Adipocyte (in vitro differentiated cells): ENCODE measurements around the gene KCNK16.

Source experiments
- DNase-seq: peaks from one replicate; pipeline ENCODE4 v3.0.0-alpha.2; 2015; ENCODE audit warnings: low read depth
- H3K27me3 ChIP-seq: replicated peaks from 2 replicates; pipeline ENCODE4 v1.7.0; 2013; ENCODE audit warnings: mild to moderate bottlenecking, low read length, moderate library complexity; ENCODE audit not compliant: control insufficient read depth, insufficient read depth
- H3K36me3 ChIP-seq: 2 replicates; pipeline ENCODE4 v1.7.0; 2013; ENCODE audit warnings: low read length, mild to moderate bottlenecking, moderate library complexity; ENCODE audit not compliant: control insufficient read depth, insufficient read depth, severe bottlenecking
- H3K4me1 ChIP-seq: 2 replicates; pipeline ENCODE4 v1.7.0; 2013; ENCODE audit warnings: mild to moderate bottlenecking, low read length, moderate library complexity; ENCODE audit not compliant: control insufficient read depth, insufficient read depth
- H3K4me3 ChIP-seq: 2 replicates; pipeline ENCODE4 v1.7.0; 2013; ENCODE audit warnings: mild to moderate bottlenecking, low read length, moderate library complexity
- H3K9ac ChIP-seq: 2 replicates; pipeline ENCODE4 v1.7.0; 2013; ENCODE audit warnings: mild to moderate bottlenecking, low read length, moderate library complexity
- H3K9me3 ChIP-seq: 2 replicates; pipeline ENCODE4 v1.7.0; 2013; ENCODE audit warnings: mild to moderate bottlenecking, low read length, moderate library complexity; ENCODE audit not compliant: control insufficient read depth

The KCNK16 gene

DNA sequence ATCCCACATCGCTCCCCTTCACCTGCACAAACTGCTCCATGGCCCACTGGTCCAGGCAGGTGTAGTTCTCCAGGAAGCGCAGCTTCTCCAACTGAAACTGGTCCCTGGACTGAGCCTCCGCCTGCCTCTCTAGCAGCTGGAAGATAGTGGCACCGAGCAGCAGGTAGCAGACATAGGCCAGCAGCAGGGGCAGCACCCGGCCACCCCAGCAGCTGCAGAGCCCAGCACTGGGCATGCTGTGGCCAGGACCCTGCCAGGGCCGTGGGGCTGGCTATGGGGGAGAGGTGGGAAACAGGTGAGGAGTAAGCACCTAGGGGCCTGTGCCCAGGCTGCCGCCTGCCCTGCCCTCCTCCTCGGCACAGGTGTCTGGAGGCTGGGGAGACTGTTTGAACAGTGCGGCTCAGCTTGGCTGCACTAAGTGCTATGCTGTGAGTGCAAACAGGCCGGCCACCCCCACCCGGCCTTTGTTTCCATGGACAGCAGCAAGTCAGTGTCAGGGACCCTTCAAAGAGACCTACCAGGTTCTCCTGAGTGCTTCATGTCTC lies at the start of gene KCNK16:
KCNK16 (minus strand) TSS at position 397 of the 545 bp plus-strand sequence; CDS start at position 235, 162 bp downstream.
- DNase-seq = no peak
- Histone ChIP-seq H3K36me3 (no peaks in the 10 kb centered on the region), H3K27me3 (peaks cover 68% of the 10 kb centered on the region)

DNA sequence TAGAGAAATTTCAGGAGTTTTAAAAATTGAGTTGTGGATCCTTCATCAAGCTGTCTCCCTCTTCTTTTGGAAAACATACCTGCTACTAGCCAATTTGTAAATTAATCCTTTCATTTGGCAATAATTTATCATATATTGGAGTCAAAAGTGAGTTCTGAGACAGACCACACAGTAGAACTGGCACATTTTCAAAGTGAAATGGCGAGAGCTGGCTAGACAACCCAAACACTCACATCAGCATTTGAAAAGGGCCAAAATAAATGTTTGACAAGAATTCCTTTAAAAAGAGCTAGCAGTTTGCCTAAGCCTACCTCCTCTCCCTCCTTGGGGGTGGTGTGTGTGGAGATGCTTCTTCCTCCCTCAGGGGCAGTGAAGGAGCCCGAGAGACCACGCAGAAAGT lies 47.9 kb upstream of the KCNK16 start:
- Histone ChIP-seq H3K4me1 (peaks cover 44% of the 10 kb centered on the region), H3K27me3 (no peaks in the 10 kb centered on the region), H3K9ac (no peak overlapping the region), H3K4me3 (no peak overlapping the region), H3K36me3 (no peaks in the 10 kb centered on the region), H3K9me3 (no peaks in the 10 kb centered on the region)
- DNase-seq = no peak

More for the DNA sequence above, at the start of gene KCNK16:
- peaks cover 3% of the 10 kb centered on the region for H3K9me3 ChIP-seq
- no peak within 1 kb of the TSS for H3K9ac ChIP-seq
- H3K4me1 ChIP-seq = no peaks in the 10 kb centered on the region
- no peak within 1 kb of the TSS for H3K4me3 ChIP-seq

- no peaks in the 10 kb centered on the region for H3K9me3 ChIP-seq
- no peak for DNase-seq
- no peak overlapping the region for H3K9ac ChIP-seq
- H3K4me3 ChIP-seq = no peak overlapping the region
- H3K27me3 ChIP-seq = no peaks in the 10 kb centered on the region
- H3K36me3 ChIP-seq = no peaks in the 10 kb centered on the region
- H3K4me1 ChIP-seq = peaks cover 46% of the 10 kb centered on the region
Measured at GRCh38 chr6:39369987-39370386, 47.5 kb upstream of the KCNK16 start.

GRCh38 chr6:39367700-39368099 lies 45.2 kb upstream of the KCNK16 start:
- no peak for DNase-seq
- Histone ChIP-seq H3K9me3 (no peaks in the 10 kb centered on the region), H3K9ac (peak overlapping the region; percentile 66), H3K4me3 (no peak overlapping the region), H3K27me3 (no peaks in the 10 kb centered on the region), H3K4me1 (peaks cover 42% of the 10 kb centered on the region), H3K36me3 (no peaks in the 10 kb centered on the region)

- Histone ChIP-seq H3K27me3 (no peaks in the 10 kb centered on the region), H3K9ac (peak overlapping the region; percentile 66), H3K36me3 (no peaks in the 10 kb centered on the region), H3K9me3 (no peaks in the 10 kb centered on the region), H3K4me1 (peaks cover 42% of the 10 kb centered on the region), H3K4me3 (no peak overlapping the region)
- DNase-seq = no peak
Measured at GRCh38 chr6:39366931-39367618, 44.6 kb upstream of the KCNK16 start.

DNA sequence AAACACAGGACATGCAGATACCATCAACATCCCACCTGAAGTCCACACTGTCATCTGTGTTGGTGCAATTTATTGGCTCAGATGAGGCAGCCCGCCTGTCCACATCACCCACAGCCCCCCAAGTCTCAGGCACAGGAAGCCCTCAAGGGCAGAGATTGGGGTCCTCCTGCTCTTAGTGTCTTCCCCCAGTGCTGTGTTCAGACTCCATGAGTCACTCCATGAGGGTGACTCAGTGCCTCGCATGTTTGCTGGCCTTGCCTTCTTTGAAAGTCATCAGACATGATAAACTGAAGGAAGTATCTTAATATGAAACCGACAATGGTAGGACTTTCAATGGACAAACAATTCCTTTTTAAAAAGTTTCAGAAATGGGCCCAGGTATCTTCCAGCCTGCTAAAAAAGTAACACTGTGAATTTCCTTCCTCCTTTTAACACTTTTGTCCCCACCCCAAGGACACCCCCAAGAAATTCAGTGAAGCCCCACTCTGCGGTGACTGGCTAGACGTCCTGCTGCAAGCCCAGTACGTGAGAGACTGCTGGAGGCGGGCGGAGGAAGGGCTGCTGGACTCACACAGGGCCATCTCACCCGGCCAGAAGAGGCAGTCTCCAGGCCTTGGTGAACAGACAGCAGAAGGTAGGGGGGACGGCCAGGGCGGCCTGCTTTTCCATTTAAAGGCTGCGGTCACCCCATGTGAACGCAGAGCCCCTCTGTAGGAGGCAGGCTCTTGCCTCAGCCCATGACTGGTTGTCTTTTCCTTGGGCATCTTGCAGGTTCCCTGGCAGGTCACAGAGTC lies 43.0 kb upstream of the KCNK16 start:
- Histone ChIP-seq H3K9me3 (no peaks in the 10 kb centered on the region), H3K4me3 (no peak overlapping the region), H3K36me3 (no peaks in the 10 kb centered on the region), H3K4me1 (peaks cover 44% of the 10 kb centered on the region), H3K27me3 (no peaks in the 10 kb centered on the region), H3K9ac (no peak overlapping the region)
- peak; percentile 38 for DNase-seq

DNA sequence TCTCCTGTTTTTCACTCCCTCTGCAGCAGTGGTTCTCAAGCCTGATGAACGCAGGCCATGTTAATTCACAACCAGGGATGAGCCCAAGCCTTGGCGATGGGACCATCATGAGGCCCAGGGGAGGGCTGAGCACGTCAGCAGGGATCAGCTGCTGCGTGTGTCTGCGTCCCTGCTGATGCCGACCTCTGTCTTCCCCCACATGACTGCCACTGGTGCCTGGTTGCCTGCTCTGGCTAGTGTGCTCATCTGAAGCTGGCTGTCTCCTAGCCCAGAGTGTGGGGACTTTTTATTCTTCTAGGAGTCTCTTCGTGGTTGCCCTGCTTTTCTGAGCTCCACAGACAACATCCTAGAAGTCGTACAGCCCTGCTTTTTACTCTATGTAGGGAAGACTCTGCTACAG lies 40.8 kb upstream of the KCNK16 start:
- Histone ChIP-seq H3K27me3 (no peaks in the 10 kb centered on the region), H3K4me3 (no peak overlapping the region)

GRCh38 chr6:39362487-39362865 lies 40.0 kb upstream of the KCNK16 start:
- H3K36me3 ChIP-seq = no peaks in the 10 kb centered on the region
- no peaks in the 10 kb centered on the region for H3K9me3 ChIP-seq
- H3K4me3 ChIP-seq = no peak overlapping the region
- no peak for DNase-seq
- no peak overlapping the region for H3K9ac ChIP-seq
- peaks cover 22% of the 10 kb centered on the region for H3K4me1 ChIP-seq
- no peaks in the 10 kb centered on the region for H3K27me3 ChIP-seq

More for the DNA sequence above, 40.8 kb upstream of the KCNK16 start:
- no peak overlapping the region for H3K9ac ChIP-seq
- peaks cover 30% of the 10 kb centered on the region for H3K4me1 ChIP-seq
- H3K9me3 ChIP-seq = no peaks in the 10 kb centered on the region
- no peak for DNase-seq
- H3K36me3 ChIP-seq = no peaks in the 10 kb centered on the region

DNA sequence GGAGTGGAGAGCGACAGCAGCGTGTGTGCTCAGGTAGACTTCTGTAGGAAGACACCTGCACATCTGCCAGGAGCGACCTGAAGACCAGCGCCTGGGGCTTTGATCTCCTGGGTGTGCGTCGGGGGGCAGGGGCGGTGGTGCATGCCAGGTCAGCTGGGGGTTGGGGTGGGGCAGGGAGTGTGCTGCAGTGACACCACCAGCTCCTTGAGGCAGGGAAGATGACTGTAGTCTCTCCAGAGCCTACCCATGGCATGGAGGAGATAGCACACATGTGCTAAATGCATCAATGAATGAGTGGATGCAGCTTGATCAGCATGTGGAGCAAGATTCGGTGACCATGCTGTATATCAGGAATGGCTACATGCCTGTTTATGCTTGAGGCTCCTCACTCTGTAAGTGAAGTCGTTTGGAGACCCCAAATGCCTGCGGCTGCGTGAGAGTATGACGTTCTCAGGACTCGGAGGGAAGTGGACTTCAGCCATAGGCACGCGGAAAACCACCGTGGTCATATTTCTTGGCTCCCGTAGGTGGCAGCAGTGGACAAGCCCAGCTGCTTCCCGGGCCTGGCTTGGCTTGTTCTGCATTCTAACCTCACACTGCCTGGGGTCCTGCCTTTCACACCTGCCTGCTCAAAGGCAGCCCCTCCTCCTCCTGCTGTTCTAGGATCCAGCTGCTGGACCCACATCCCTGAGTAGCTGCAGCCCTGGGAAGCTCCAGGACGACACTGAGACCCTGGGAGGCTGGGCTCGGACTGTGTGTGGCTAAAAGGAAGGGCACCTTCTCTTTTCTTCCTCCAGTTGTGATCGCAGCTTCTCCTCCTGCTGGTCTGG lies 39.4 kb upstream of the KCNK16 start:
- Histone ChIP-seq H3K9me3 (no peaks in the 10 kb centered on the region), H3K9ac (no peak overlapping the region), H3K4me3 (no peak overlapping the region), H3K27me3 (no peaks in the 10 kb centered on the region), H3K36me3 (no peaks in the 10 kb centered on the region), H3K4me1 (peaks cover 16% of the 10 kb centered on the region)
- peak; percentile 87 for DNase-seq

GRCh38 chr6:39360378-39360777 lies 37.9 kb upstream of the KCNK16 start:
- no peak for DNase-seq

More at GRCh38 chr6:39360378-39360777, 37.9 kb upstream of the KCNK16 start:
- H3K9ac ChIP-seq = no peak overlapping the region
- no peak overlapping the region for H3K4me3 ChIP-seq
- H3K36me3 ChIP-seq = no peaks in the 10 kb centered on the region
- no peaks in the 10 kb centered on the region for H3K9me3 ChIP-seq
- peaks cover 5% of the 10 kb centered on the region for H3K4me1 ChIP-seq
- H3K27me3 ChIP-seq = no peaks in the 10 kb centered on the region
